ENCODE results near the gene NBEAL2.

NBEAL2 gene

GRCh38 chr3:46978985-46979944 is at the start of gene NBEAL2:
Gene NBEAL2, plus strand, starts transcription at chr3:46979666. Its CDS starts 196 bp downstream, at chr3:46979862.
- peak; percentile 48 to 82 for DNase-seq

GRCh38 chr3:46930166-46930944 is 49.1 kb upstream of the NBEAL2 start:
- no peak for DNase-seq

- no peak for DNase-seq
Observed at GRCh38 chr3:46930945-46931403, 48.5 kb upstream of the NBEAL2 start.

GRCh38 chr3:46931631-46932331 is 47.7 kb upstream of the NBEAL2 start:
- DNase-seq = no peak

GRCh38 chr3:46932455-46933225 is 46.8 kb upstream of the NBEAL2 start:
- no peak for DNase-seq

- no peak for DNase-seq
Observed at GRCh38 chr3:46933261-46933660, 46.2 kb upstream of the NBEAL2 start.

GRCh38 chr3:46934072-46934471 is 45.4 kb upstream of the NBEAL2 start:
- no peak for DNase-seq

GRCh38 chr3:46934498-46935167 is 44.8 kb upstream of the NBEAL2 start:
- DNase-seq = no peak

GRCh38 chr3:46935168-46935858 is 44.2 kb upstream of the NBEAL2 start:
- no peak for DNase-seq

- no peak for DNase-seq
Observed at GRCh38 chr3:46935989-46936558, 43.4 kb upstream of the NBEAL2 start.

- no peak for DNase-seq
Observed at GRCh38 chr3:46936733-46937250, 42.7 kb upstream of the NBEAL2 start.

GRCh38 chr3:46938118-46938517 is 41.3 kb upstream of the NBEAL2 start:
- DNase-seq = no peak

GRCh38 chr3:46939578-46940445 is 39.7 kb upstream of the NBEAL2 start:
- no peak for DNase-seq

GRCh38 chr3:46942076-46942475 is 37.4 kb upstream of the NBEAL2 start:
- no peak for DNase-seq

GRCh38 chr3:46942481-46943236 is 36.8 kb upstream of the NBEAL2 start:
- DNase-seq = no peak

GRCh38 chr3:46943237-46944187 is 36.0 kb upstream of the NBEAL2 start:
- no peak for DNase-seq

- no peak for DNase-seq
Observed at GRCh38 chr3:46944191-46944590, 35.3 kb upstream of the NBEAL2 start.

All from NCI-H524 (cell line).